ENCODE measurements around the gene PLPPR2. TPM values are rescaled to one million over a fixed set of nuclear protein-coding genes. Genes with fewer than 3 reads are reported as not detected.

The PLPPR2 gene
- total RNA-seq, 2 donors from 2014 or later: 4.8 to 8.0 TPM

- H3K9ac ChIP-seq (ENCODE audit: low read depth in 2 of 2, low read length in 2 of 2): peak overlapping the region in 1 of 2 donors; percentile 19
- no peaks in the 10 kb centered on the region for H3K27me3 ChIP-seq
- no peaks in the 10 kb centered on the region for H3K9me3 ChIP-seq
- no peak for DNase-seq
- H3K4me1 ChIP-seq: no peaks in the 10 kb centered on the region
- H3K4me3 ChIP-seq: no peak overlapping the region
- no peak for TF ChIP-seq CTCF (IDR thresholded peaks at IDR 0.05)
- H3K36me3 ChIP-seq: no peaks in the 10 kb centered on the region
- intact Hi-C loops (cut with DNase I): no loop called here
- peak overlapping the region; percentile 27 for H3K27ac ChIP-seq
Measured at GRCh38 chr19:11323601-11324078, 31.6 kb upstream of the PLPPR2 start.

- Histone ChIP-seq H3K27ac (peak overlapping the region; percentile 27), H3K9me3 (no peaks in the 10 kb centered on the region), H3K36me3 (no peaks in the 10 kb centered on the region), H3K9ac (ENCODE audit: low read depth in 2 of 2, low read length in 2 of 2) (peak overlapping the region in 1 of 2 donors; percentile 51), H3K4me3 (no peak overlapping the region), H3K4me1 (no peaks in the 10 kb centered on the region), H3K27me3 (no peaks in the 10 kb centered on the region)
- peak; percentile 88 for DNase-seq
- intact Hi-C loops (cut with DNase I): no loop called here
- TF ChIP-seq CTCF (IDR thresholded peaks at IDR 0.05): no peak
Measured at GRCh38 chr19:11324079-11324661, 31.1 kb upstream of the PLPPR2 start.

- TF ChIP-seq CTCF (IDR thresholded peaks at IDR 0.05): no peak
- Histone ChIP-seq H3K9me3 (no peaks in the 10 kb centered on the region), H3K27me3 (no peaks in the 10 kb centered on the region), H3K9ac (ENCODE audit: low read depth in 2 of 2, low read length in 2 of 2) (peak overlapping the region; percentile 30 to 51), H3K27ac (peak overlapping the region; percentile 27), H3K4me3 (no peak overlapping the region), H3K4me1 (no peaks in the 10 kb centered on the region), H3K36me3 (no peaks in the 10 kb centered on the region)
- DNase-seq: no peak
- intact Hi-C loops (cut with DNase I): no loop called here
Measured at GRCh38 chr19:11324748-11325389, 30.4 kb upstream of the PLPPR2 start.

- H3K4me1 ChIP-seq: no peaks in the 10 kb centered on the region
- no peak overlapping the region for H3K27ac ChIP-seq
- no peak for DNase-seq
Measured at GRCh38 chr19:11325544-11325943, 29.7 kb upstream of the PLPPR2 start.

GRCh38 chr19:11330127-11330526 lies 25.1 kb upstream of the PLPPR2 start:
- Histone ChIP-seq H3K4me1 (no peaks in the 10 kb centered on the region), H3K36me3 (no peaks in the 10 kb centered on the region), H3K27me3 (no peaks in the 10 kb centered on the region), H3K9ac (ENCODE audit: low read depth in 2 of 2, low read length in 2 of 2) (no peak overlapping the region), H3K27ac (no peak overlapping the region), H3K4me3 (no peak overlapping the region), H3K9me3 (no peaks in the 10 kb centered on the region)
- no peak for DNase-seq
- intact Hi-C loops (cut with DNase I): no loop called here
- no peak for TF ChIP-seq CTCF (IDR thresholded peaks at IDR 0.05)

More at GRCh38 chr19:11325544-11325943, 29.7 kb upstream of the PLPPR2 start:
- TF ChIP-seq CTCF (IDR thresholded peaks at IDR 0.05): no peak
- intact Hi-C loops (cut with DNase I): no loop called here
- H3K9me3 ChIP-seq: no peaks in the 10 kb centered on the region
- H3K36me3 ChIP-seq: no peaks in the 10 kb centered on the region
- no peak overlapping the region for H3K9ac ChIP-seq (ENCODE audit: low read depth in 2 of 2, low read length in 2 of 2)
- H3K27me3 ChIP-seq: no peaks in the 10 kb centered on the region
- no peak overlapping the region for H3K4me3 ChIP-seq

Data from colonic mucosa (tissue), 4 donors.